Activated CD4-positive, CD25-positive, alpha-beta regulatory T cell treated with anti-CD3 and anti-CD28 coated beads, Interleukin-2, amount 50 U/mL, for 72 hours (primary cell): ENCODE data around the gene FAM199X.
A peak's percentile ranks its signal among the peaks of the same experiment; 100 is the strongest.

Experiments
- DNase-seq: peaks from one replicate; pipeline ENCODE4 v3.0.0; 2021

Gene FAM199X

DNA sequence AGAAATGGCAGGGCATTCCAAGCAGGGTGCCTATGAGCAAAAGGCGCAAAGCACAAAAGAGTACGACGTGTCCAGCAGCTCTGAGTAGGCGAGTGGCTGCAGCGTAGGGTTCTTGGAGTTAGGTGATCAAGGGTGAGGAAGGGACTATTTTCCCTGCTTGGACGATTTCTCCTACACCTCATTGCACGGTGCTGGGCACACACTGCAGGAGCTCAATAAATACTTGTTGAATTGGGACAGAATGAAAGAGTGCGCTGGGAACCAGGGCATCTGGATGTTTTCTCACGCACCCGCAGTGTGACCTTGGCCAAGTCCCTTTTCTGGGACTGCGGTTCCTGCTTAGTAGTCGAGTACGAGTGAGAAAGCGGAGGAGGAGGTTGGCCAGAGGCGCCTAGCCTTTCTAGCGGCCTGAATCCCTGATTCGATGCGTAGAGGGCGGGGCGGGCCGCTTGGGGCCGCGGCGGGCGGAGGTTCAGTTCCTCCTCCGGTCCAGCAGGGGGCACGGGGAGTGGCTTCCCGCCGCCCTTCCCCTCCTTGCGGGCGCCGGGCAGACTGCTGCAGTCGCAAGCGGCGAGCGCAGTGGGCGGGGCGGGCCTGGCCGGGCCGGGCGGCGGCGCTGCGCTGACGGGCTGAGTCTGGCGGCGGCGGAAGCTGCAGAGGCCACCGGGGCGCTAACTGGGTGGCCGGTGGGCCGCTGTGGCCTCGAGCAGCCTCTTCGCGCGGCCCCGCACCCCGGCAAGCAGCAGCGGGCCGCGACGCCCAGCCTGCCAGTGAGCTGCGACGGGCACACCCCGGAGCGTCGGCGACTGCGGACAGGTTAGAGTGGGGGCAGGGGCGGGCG, at the start of gene FAM199X:
Gene FAM199X (plus strand): TSS at position 560 of the 841 bp plus-strand sequence. CDS start 333 bp downstream, outside the sequence.
- peak; percentile 87 for DNase-seq

DNA sequence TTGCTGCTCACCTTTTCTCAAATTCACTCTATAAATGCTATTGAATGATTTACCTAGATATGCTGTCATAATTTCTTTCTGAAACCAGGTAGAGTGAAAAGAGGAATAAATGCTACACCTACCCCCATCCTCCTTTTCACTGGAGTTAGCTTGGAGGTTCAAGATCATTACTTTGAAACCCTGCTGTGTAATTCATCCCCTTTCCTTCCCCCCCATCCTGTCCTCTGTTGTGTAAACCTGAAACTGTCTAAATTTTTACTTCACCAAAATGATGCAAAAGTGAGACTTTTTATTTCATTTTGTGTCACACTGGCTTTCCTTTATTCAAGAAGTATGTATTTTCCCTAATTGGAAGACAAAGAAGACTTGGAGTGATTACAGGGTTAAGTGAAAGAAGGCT, 48.5 kb upstream of the FAM199X start:
- DNase-seq = no peak

DNA sequence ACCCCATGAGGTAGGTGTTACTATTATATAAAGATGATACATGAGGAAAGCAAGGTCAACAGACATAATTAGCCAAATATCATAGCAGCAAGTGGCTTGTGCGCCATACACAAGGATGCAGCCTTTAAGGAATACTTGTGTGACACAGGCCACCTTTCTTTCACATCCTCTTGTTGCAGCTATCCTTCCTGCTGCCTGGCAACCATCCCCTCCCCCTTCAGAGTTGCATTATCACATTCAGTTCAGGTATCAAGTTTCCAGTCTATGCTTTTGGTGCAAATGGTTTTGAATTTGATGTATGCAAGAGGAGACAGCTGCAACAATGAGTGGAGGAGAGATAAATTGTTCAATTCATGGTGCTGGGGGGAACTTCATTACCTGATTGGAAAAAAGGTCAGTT, 47.5 kb upstream of the FAM199X start:
- DNase-seq = no peak

DNA sequence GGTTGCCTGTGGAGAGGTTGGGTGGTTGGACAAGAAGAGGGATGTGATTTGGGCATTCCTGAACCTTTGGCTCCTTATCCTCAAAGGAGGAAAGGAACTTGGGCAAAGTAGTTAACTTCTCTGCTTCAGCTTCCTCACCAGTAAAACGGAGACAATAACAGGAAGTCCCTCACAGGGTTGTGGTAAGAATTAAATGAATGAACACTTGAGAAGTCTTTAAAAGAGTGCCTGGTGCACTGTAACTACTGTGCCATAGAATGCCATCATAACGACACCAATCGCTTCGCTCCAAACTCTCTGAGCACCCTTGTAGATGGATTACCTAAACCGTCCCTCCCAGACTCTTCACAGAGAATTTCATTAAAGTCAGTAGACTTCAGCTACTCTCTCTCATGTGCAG, 43.4 kb upstream of the FAM199X start:
- DNase-seq = no peak

DNA sequence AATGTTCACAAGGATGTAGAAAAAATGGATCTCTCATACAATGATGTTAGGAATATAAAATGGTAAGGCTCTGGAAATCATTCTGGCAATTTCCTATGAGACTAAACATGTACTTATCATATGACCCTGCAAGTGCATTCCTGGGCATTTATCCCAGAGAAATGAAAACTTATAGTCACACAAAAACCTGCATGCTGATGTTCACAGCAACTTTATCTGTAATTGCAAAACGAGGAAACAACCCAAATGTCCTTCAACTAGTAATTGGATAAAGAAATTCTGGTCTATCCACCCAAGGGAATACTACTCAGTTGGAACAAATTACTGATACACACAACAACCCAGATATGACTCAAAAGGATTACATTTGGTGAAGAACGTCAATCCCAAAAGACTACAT, 39.4 kb upstream of the FAM199X start:
- no peak for DNase-seq

DNA sequence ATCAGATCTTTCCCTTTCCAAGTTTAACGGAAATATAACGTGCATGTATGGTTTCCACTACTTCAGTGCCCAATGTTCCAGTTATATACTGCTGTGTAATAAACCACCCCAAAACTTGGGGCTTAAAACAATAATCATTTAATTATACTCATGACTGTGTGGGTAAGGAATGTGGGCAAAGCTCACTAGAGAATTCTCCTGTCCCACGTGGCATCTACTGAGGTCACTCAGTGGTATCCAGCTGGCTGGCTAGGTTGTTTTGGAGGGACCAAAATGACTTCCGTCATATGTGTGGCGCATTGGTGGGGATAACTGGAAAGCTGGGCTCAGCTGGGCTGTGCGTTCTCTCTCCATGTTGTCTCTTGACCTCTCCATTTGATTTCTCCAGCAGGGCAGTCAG, 35.4 kb upstream of the FAM199X start:
- DNase-seq = no peak

DNA sequence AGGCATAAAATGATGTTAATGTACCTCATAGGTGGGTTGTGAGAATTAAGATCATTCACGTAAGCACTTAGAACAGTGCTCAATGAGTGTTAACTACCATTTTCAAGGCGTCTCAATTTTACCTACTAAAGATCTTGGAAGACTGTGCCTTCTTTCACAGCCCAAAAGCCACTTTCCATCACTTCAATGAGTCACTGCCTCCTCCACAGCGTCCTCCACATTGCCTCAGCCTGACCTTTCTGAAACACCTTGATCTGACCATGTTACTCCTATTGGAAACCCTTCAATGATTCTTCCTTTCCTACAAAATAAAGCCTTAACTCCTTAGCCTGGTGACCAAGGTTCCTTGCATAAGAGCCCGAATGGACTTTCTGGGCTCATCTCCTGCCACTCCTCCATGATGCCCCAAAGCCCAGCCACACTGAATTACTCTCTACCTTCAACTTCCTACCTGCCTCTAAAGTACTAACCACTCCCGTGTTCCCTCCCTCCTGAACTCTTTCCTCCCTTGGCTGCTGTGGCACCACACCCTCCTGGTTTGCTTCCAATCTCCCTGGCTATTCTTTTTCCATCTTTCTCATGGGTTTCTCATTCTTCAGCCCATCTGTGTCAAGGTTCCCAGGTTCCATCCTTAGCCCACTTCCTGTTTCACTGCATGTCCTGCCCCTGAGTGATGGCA, 31.5 kb upstream of the FAM199X start:
- no peak for DNase-seq

DNA sequence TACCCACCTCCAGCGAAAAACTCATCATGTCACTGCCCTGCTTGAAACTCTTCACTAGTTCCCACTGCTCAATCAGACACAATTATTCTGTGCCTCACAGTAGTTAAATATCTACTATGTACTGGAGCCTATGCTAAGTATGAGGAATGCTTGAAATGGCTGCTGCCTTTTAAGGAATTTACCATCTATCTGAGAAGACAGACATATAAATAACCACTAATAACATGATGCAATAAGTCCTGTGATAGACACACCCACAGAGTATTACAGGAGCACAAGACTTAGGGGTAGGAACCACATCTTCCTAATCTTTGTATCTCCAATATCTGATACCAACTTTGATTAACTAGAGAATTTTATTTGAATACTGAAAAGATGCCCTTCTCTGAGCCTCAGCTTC, 30.6 kb upstream of the FAM199X start:
- DNase-seq = no peak

DNA sequence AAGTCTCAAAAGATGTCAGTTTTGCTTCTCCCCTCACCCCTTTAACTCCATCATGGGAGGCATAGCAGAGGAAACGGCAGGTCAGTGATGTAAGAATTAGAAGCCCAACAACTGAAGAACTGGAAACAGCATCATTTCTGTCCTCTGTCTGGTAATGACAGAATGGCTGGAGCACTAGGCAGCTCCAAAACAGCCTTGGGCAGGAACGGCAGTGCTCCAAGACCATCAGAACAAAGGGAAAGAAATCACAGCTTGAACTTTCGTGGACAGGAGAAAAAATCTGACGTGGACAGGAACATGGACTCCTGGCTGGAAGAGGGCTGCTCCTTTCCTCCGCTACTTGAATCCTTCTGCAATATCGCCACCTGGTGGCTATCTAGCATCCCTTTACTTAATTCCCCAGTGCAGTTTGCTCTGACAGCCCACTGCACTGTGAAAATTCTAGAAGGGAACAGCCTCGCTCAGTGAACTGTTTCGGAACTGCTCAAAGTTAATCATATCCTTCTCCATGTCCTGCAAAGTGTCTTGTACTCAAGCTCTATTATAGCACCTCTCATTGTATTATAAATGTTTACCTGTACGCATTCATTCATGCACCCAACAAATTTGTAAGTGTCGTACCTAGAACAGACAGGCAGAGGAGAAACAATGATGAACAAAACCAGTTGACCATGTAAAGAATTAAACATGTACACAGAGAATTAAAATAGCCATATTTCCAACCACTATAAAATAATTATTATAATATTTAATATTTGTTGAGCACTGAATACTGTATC, 29.8 kb upstream of the FAM199X start:
- peak; percentile 52 for DNase-seq

DNA sequence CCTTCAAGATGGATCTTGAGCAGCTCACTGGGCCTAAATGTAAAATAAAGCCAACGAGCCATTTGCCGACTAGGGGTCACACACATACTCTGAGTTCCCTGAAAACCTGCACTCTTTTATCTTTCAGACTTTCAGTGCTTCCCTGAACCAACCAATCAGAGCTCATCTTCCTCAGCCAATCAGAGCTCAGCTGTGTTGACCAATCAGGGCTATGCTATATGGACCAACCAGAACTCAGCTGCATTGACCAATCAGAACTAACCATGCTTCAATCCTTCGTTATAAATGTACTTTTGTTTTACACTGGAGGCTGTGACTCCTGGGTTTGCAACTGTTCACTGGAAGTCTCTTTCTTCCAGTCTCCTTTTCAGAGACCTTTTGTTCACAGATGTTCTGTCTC, 28.8 kb upstream of the FAM199X start:
- DNase-seq = no peak

DNA sequence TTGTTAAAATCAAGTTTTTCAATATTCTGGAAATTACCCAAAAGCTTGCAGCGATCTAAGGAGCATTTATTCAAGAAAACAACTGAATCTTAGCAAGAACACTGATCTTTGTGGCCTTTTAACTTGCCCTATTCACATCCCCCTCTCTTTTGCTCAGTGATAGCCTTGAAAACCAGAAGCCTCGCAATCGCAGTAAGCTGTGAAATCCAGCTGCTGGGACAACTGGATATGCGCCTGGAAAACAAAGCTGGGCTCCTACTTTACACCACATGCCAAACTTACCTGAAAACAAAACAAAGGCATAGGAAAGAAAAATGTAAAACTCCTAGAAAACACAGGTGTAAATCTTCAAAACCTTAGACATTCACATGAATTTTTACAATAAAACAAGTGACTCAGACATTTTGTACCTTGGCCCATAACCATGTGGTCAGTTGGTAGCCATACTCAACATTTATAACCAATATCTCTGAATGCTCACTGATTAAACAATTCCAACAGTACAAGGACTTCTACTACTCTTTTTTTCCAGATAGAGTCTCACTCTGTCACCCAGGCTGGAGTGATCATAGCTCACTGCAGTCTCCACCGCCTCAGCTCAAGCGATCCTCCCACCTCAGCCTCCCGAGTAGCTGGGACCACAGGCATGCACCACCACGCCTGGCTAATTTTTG, 25.0 kb upstream of the FAM199X start:
- no peak for DNase-seq

DNA sequence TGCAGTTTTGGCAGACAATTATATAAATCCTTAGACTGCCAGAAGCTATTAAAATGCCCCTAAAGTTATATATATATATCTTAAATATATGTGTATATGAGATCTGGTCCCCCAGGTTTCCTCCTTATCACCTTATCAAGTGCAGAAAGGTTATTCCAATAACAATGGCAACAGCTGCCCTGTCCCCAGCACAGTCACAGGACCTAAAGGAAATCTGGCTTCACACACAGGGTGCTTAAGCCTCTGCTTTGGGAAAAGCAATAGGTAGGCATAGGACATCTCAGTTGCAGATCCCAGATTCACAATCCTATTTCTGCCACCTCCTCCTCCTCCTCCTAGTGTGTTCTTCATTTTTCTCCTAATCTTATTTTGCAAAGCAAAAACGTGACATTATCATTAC, 15.2 kb upstream of the FAM199X start:
- DNase-seq = no peak

DNA sequence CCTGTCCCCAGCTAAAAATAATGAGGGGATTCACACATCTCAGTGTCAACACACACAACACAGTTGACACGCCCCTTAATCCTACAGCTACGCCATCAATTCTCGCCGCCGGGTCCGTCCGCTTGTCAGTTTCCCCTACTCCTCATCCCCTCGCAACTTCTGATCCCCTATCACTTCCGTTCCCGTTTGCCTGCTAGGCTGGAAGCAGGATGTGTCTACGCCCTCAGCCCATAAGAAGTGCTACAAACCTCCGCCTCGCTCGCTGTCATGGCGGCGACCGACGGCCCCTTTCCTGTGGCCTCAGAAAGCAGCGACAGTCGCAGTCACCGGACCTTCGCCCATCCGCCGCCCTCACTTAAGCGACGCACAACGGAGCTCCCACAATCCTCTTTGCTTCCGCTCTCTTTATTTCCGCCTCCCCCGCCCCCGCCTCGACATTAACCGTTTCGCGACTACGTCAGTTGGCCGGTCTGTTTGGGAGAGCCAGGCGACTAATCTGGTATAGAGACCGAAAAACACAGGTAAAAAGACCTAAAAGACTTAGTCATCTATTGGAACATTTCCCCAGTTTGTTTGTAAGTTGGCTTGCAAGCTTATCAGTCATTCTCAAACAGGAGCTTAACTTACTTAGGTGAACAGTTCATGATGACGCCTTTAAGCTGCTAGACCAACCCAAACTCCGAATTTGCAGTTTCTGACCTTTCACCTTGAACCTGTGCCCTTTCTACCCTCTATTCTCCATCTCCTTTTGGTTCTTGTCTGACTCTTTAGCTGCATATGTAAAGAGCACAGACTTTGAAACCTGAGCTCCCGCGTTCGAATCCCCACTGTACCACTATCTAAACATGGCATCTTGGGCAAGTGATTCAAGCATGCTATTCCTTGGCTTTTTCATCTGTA, 9.4 kb upstream of the FAM199X start, which contains the start of gene SLC25A53:
Gene SLC25A53 (minus strand): TSS at position 380 of the 900 bp plus-strand sequence. CDS start 51,752 bp downstream, outside the sequence.
- DNase-seq = peak; percentile 71

DNA sequence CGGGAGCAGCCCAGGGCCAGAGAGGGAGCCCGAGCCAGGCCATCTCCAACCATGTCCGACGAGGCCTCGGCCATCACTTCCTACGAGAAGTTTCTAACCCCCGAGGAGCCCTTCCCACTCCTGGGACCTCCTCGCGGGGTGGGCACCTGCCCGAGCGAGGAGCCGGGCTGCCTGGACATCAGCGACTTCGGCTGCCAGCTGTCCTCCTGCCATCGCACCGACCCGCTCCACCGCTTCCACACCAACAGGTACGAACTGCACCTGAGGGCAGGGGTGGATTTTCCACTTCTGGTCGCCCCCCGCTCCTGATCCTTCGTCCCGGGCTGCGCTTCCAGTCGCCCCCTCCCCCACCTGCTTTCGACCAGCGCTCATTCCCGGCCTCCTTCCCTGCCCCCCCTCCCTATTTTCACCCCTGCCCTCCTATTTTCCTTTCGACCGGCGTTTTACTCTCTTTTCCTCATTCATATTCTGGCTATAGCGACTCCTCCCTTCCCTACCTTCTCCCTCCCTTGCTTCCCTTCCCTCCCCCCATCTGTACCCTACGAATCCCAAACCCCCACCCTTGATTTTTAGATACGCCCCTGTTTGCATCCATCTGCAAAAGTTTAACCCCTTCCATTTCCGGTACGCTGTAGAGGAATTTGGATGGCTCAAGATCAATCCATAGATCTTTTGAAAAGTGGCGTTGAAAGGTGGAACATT, 633 bp downstream of the FAM199X start:
- DNase-seq = no peak

DNA sequence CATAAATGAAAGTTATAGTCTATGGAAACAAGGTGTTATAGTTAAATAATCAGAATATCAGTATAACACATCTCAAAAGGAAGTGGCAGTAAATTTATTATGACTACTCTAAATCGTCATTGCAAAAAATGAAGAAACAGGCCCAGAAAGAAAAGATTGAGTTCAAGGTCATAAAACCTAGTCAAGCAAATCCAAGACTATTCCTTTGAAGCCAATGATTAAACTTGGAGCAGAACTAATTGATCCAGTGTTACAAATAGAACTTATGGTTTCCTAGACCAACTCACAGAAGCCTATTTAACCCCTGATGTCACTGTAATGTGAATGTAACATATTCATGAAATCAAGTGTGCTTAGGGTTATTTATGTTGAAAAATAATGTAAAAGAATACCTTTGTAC, 1.9 kb downstream of the FAM199X start:
- no peak for DNase-seq

DNA sequence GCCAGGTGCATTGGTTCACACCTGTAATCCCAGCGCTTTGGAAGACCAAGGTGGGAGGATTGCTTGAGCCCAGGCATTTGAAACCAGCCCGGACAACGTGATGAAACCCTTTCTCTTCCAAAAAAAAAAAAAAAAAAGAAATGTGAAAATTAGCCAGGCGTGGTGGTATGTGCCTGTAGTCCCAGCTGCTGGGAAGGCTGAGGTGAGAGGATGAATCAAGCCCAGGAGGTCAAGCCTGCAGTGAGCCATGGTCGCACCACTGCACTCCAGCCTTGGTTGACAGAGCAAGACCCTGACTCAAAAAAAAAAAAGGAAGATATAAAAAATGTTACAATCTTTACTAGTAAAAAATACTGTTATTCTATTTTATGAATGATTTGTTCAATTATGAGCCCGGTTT, 5.9 kb downstream of the FAM199X start:
- DNase-seq = no peak

DNA sequence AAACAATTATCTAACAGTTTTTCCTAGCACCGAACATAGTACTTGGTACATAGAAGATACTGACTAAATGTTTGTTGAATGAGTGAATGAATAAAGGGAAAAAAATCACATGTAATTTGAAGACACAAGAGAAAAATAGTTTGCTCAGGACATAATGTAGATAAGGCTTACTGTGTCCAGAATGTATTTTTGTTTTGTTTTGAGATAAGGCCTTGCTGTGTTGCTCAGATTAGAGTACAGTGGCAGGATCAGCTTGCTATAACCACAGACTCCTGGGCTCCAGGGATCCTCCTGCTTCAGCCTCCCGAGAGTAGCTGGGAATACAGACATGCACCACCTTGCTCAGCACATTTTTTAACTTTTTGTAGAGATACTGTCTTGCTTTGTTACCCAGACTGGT, 6.5 kb downstream of the FAM199X start:
- no peak for DNase-seq

DNA sequence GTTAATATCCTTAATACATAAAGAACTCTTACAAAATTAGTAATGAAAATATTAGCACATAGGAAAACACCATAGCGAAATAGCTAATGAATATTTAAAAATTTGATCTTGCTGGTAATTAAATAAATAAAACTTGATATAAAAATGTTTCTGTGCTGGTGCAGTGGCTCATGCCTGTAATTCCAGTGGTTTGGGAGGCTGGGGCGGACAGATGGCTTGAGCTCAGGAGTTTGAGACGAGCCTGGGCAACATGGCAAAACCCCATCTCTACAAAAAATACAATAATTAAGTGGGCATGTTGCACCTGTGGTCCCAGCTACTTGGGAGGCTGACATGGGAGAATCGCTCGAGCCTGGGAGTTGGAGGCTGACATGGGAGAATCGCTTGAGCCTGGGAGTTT, 7.6 kb downstream of the FAM199X start:
- no peak for DNase-seq

DNA sequence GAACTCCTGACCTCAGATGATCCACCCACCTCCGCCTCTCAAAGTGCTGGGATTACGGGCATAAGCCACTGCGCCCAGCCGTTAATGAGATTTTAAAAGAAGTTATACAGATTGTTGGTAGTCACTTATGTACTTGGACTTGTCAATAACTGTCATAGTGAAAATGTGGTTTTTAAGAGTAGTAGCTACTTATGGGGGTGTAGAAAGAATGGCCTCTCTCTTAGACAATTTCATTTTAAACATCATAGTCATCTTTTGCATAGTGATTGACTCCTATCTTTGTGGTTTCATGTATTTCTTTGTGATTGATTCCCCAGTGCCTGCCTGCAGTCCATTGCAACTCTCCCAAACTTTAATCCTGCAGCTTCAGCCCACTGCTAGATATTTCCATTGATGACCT, 17.4 kb downstream of the FAM199X start:
- no peak for DNase-seq

DNA sequence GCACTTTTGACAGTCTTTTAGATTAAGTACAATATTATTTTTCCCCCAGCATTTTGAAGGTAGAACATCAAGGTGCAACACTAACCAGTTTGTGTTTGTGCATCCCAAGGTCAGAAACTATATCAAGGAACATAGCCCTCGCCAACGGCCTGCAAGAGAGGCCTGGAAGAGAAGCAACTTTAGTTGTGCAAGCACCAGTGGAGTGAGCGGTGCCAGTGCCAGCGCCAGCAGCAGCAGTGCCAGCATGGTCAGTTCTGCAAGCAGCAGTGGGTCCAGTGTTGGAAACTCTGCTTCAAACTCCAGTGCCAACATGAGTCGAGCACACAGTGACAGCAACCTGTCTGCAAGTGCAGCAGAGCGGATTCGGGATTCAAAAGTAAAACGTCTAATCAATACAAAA, 21.7 kb downstream of the FAM199X start:
- DNase-seq = no peak

DNA sequence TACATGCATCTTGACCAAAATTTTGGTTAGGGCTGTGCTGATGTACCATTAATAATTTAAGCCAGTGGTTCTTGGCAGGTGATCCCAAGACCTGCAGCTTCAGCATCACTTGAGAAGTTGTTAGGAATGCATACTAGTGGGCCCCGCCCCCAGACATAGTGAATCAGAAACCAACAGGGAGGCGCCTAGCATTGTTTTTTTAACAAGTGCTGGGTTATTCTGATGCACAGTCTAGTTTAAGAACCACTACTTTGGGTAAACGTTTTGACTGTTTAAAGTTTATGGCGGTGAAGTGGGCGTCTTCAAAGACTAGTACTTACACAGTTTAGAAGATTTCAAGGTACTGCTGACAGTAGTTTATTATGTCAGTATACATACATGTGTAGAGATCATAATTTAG, 23.6 kb downstream of the FAM199X start:
- DNase-seq = no peak
